Stimulated activated naive CD4-positive, alpha-beta T cell treated with Interleukin-2 at 50 U/mL for 16 hours (primary cell): ENCODE results near the gene KPTN.
"Not testable (repeated sequence)": the region's sequence is repeated elsewhere in the genome, so short reads cannot be mapped to it uniquely, and the experiment has no call there.

Source experiments
- DNase-seq: peaks from one replicate; lab custom pipeline; 2025; lab: John Stamatoyannopoulos, UW

KPTN gene

GRCh38 chr19:47491358-47492136, 7.5 kb upstream of the KPTN start:
- DNase-seq, result no peak

GRCh38 chr19:47490847-47491246, 6.8 kb upstream of the KPTN start:
- DNase-seq, result no peak

- no peak for DNase-seq
Measured at GRCh38 chr19:47490031-47490430, 6.0 kb upstream of the KPTN start.

DNA sequence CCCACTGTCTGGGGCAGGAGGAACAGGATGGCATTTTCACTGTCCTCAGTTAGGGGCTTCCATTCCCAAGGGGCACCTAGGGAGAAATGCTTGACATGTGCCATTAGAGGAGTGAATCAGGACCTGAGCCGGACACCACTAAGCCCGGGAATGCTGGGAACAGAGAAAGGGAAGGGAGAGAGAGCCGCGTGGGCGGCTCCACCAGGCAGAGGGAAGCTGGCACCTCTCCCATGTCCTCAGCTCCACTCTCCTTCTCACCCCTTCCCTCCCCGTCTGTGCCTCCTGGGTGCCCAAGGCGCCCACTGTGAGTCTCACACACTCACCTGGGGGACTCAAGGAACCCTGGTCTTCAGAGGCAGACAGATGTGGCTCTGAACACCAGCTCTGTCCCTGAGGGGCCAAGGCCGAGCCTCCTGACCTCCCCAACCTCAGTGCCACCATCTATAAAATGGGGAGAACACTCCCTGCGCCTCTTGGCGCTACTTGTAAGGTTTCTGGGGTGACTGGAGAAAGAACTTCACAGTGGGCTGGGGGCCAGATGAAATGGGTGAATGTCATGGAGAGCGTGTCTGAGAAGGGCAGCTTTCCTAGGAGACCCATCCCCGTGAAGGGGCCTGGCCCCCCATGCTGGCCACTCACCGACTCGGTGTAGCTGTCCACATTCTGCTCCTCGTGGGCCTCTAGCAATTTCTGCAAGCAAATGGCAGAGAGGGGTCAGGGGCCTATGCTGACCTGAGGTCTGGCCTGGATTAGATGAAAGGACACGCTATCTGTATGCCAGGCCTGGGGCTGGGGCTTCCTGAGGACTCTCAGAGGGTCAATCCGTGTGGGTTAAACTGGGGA, 5.3 kb upstream of the KPTN start:
- DNase-seq, result no peak

- DNase-seq, result no peak
Measured at GRCh38 chr19:47487551-47488515, 3.8 kb upstream of the KPTN start.

- DNase-seq, result no peak
Measured at GRCh38 chr19:47486900-47487299, 2.9 kb upstream of the KPTN start.

GRCh38 chr19:47486220-47486619, 2.2 kb upstream of the KPTN start:
- not testable (repeated sequence) for DNase-seq

DNA sequence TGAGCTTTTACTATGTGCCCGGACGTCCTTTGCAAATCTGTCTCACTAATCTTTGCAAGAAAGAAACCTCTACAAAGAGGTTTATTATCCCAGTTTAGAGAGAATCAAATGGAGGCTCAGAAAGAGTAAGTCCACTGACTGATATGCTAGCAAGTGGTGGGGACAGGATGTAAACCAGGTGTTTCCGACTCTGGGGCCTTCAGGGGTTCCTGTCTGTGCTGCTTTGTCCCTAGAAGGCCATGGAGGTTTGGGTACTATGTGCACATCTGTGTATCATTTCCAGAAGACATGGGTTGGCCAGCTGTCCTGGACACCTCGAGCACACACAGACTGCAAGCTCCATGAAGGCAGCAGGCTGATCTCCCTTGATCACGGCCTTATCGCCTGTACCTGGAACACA, 1.2 kb upstream of the KPTN start:
- no peak for DNase-seq

GRCh38 chr19:47483200-47483599, 819 bp downstream of the KPTN start:
- no peak for DNase-seq

DNA sequence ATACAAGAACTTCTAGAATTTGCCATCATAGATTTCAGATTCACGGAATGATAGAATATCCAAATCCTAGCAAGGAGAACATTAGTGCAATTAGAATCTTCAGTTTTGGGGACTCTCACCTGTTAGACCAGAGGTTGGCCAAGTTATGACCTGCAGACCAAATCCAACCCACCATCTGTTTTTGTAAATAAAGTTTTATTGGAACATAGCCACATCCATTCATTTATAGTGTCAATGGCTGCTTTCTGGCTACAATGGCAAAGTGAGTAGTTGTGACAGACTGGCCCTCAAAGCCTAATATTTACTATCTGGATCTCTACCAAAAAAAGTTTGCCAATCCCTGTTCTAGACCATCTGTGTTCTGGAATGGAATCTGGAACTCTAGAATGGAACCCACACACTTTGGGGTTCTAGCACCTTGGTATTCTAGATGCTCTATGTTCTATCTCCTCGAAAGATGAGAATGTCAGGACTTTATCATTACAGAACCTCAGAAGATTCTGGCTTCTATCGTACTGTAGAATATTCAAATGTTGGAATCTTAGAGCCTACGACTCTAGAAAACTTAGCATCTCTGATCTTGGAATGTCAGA, 2.5 kb downstream of the KPTN start:
- no peak for DNase-seq

GRCh38 chr19:47480658-47481057, 3.4 kb downstream of the KPTN start:
- DNase-seq, result no peak

DNA sequence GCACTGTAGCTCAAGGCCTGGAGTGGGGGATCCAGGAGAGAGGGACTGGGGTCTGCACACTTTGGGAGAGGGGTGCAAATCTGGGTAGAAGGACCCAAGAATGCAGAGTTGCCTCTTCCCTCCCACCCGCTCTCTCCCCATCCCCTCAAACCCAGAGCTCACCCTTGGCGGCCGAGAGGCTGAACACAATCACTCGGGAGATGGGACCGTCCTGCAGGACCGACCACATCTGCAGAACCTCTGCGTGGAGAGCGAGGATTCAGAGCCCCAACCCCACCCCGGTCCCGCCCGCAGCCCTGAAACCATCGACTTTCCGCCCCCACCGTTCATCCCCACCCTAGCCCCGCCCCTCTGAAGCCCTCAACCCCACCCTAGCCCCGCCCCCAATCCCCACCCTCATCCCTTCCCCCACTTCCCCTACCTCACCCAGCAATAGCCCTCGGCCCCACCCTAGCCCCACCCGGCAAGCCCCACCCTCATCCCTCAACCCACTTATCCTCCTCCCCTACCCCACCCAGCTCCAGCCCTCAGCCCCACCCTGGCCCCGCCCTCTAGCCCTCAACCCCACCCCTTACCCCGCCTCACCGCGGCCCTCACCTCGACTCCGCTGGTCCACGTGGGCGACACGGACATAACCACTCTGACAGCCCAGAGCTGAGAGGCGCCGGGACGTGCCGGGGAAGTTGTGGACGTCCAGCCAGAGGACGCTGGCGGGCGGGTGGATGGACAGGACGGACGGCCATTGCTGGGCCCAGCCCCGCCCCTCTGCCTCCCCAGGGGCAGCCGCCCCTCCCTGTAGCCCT, 4.1 kb downstream of the KPTN start:
- no peak for DNase-seq

DNA sequence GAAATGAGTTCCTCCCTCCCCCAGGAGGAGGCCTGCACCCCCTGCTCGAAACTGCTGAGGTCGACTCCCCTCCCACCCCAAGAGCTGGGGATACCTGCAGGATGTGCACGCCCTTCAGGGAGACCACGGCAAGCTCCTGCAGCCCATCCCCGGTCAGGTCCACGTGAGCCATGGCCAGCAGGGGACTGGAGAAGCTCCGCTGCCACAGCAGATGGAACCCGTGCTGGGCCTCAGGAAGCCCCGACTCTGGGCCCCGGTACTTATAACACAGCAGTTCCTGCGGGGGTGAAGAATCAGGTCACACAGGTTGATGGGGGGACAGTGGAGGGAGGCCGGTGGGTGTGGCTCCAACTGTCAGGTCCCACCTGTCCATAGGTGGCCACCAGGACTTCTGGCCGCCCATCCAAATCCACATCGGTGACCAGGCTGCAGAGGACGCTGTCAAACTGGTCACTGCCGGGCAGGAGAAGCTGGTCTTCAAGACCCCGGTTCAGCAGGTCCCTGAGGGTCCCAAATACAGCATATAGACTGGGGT, 7.5 kb downstream of the KPTN start:
- DNase-seq, result no peak

DNA sequence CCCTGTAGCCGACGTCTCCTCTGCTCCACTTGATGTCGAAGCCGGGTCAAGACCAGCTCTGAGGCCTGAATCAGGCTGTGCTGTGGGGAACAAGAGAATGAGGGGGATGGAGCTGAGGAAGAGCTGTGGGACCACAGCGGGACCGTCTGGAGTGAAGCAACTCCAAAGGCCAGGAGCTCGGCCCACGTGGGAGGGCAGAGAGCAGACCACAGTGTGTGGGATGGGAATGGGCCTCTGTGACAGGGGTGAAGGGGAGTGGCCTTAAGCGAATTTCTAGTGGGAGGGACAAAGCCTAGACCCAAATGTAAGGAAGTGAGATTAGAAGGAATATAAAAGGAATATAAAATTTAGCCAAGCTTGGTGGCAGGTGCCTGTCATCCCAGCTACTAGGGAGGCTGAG, 8.6 kb downstream of the KPTN start:
- DNase-seq, result no peak

- no peak for DNase-seq
Measured at GRCh38 chr19:47473336-47473735, 10.7 kb downstream of the KPTN start.

DNA sequence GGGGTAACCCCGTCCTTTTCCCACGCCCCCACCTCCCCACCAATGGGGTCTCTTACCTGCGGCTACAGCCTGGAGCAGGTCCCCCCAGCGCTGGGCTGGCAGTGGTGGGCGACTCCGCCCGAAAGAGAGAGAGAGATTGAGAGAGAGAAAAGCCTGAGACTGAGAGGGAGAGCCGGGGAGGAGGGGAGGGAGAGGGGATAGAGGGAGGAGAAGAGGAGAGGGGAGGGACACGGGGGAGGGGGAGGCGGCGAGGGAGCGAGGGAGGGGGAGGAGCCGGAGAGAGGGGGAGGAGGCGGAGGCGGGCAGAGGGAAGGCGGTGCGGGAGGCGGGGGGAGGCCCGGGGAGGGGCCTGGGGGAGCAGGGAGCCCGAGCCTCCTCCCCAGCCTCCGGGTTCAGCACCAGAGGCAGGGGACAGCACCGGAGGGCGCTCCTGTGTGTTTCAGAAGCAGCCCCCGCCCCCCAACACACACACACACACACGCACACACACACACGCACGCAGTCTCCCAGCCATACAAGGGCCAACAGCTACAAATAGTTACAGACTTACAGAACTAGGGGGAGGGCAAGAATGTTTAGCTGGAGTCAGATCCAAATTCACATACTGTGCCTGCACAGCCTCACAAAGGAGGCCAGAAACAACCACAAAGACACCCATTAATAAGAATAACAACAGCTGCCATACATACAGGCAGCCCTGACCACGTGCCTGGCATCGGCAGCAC, 12.1 kb downstream of the KPTN start, which contains the start of gene SLC8A2:
SLC8A2 (minus strand) TSS at position 161 of the 725 bp plus-strand sequence. CDS start 5,490 bp downstream, outside the sequence.
- DNase-seq, result peak; percentile 46

DNA sequence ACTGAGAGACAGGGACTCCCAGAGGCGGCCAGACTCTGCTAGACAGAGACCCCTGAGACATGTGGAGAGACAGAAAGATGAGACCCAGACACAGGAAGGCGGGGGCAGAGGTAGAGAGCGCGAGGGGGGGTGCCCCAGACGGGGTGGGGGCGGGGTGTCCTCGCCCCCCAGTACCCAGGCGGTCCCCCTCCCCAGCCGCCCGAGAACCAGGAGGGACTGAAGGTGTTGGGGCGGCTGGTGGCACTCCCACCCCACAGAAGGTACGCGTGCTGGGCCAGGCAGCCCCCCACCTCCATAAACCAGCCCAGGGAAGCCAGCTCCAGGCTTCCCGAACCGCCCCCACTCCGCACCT, 12.7 kb downstream of the KPTN start:
- DNase-seq, result no peak

DNA sequence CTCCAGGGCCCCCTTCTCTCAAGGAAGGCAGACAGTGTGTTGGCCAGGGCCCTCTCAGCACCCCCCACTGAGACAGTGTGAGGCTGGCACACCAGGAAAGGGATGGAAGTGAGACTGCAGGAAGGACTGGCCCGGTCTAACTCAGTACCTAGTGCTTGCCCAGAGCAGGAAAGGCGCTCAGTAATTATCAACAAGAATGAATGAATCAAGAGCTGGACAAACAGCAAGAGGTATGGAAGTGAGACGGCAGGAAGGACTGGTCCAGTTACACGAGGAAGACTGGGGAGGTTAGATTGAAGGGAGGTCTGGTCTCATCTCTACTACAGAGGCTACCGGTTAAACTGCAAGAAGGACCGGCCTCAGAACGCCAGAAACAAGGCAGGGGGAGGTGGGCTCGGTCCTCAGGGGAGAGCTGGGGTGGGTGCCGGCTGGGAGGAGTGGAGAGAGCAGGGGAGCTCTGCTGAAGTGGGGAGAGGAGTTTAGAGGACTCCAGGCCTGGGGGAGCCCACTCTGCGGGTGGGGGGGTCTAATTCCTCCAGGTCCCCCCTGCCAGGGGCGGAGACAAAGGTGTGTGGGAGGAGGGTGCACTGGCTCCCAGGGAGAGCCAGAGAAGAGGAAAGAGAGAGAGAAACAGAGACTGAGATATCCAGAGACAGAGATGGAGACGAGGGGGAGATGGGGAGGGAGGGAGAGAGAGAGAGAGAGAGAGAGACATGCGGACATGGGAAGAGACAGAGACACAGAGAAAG, 13.4 kb downstream of the KPTN start:
- DNase-seq, result no peak

GRCh38 chr19:47469719-47470118, 14.3 kb downstream of the KPTN start:
- no peak for DNase-seq
